H1 (cell line): Measurements from ENCODE around the gene C2orf92.

Experiments used
- ASH2L ChIP-seq: fragments of 200-600, 300-600 bp; sonication (generic); IDR thresholded peaks from one replicate; pipeline ENCODE4 v1.7.1; 2017; ENCODE audit warnings: low read length
- CREB1 ChIP-seq: IDR thresholded peaks from 2 replicates; pipeline ENCODE4 v1.6.1; 2012; ENCODE audit warnings: inconsistent platforms
- EP300 ChIP-seq, 2 experiments: IDR thresholded peaks; 1 replicate in 1 of 2; 2 replicates in 1 of 2; pipeline ENCODE4 v1.6.1; 2011 to 2012; ENCODE audit warnings: low read depth in 2 of 2, low read length in 2 of 2, mild to moderate bottlenecking in 2 of 2, borderline replicate concordance in 1 of 2, inconsistent platforms in 1 of 2, moderate library complexity in 1 of 2
- HDAC6 ChIP-seq: IDR thresholded peaks from one replicate; pipeline ENCODE4 v1.7.1; 2012; ENCODE audit warnings: low read depth, mild to moderate bottlenecking, inconsistent platforms, low read length, moderate library complexity
- KDM1A ChIP-seq: fragments of 200-600, 300-600 bp; sonication (generic); IDR thresholded peaks from 2 replicates; pipeline ENCODE4 v1.7.1; 2016; ENCODE audit warnings: mild to moderate bottlenecking, low read length, borderline replicate concordance
- RXRA ChIP-seq: IDR thresholded peaks from 2 replicates; pipeline ENCODE4 v1.6.1; 2011; ENCODE audit warnings: low read depth, mild to moderate bottlenecking, low read length, moderate library complexity; ENCODE audit not compliant: insufficient read depth
- SP1 ChIP-seq: IDR thresholded peaks from 2 replicates; pipeline ENCODE4 v1.6.1; 2011; ENCODE audit warnings: low read depth, low read length
- YY1 ChIP-seq: IDR thresholded peaks from 2 replicates; pipeline ENCODE4 v1.6.1; 2011; ENCODE audit warnings: low read depth, mild to moderate bottlenecking, low read length
- ZNF274 ChIP-seq: IDR thresholded peaks from 2 replicates; pipeline ENCODE4 v1.7.0; 2012; ENCODE audit warnings: low read length, borderline replicate concordance; ENCODE audit errors: extremely low read depth
- TF ChIP-seq, protein P1 (sequence below): IDR thresholded peaks from 2 replicates; pipeline ENCODE4 v1.6.1; 2012; ENCODE audit warnings: inconsistent platforms
- TF ChIP-seq, protein P2 (sequence below), 3 experiments: IDR thresholded peaks; 1 replicate in 2 of 3; 2 replicates in 1 of 3; pipeline versions ENCODE4 v1.5.1 to v1.6.1; 2011; ENCODE audit warnings: low read length in 3 of 3, mild to moderate bottlenecking in 3 of 3, inconsistent platforms in 2 of 3, low read depth in 1 of 3, moderate library complexity in 1 of 3; ENCODE audit not compliant: insufficient read depth in 1 of 3; ENCODE audit errors: control extremely low read depth in 1 of 3

DNA sequence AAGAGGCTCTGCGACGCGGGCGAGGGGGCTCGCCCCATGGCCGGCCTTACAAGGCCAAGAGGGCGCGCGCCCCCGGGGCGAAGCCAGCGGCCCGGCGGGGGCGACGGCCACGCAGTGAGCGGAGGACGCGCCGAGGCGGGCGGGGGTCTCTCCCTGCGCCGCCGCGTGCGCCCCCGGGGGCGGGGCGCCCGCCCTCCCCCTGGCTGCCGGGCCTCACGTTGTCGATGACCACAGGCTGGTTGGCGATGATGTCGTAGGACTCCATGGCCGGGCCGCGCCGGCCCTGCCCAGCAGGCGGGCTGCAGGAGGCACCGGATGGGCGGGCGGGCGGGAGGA is 5.9 kb upstream of the C2orf92 start:
- TF ChIP-seq CREB1 = no peak
- no peak for TF ChIP-seq HDAC6
- TF ChIP-seq, protein P1, sequence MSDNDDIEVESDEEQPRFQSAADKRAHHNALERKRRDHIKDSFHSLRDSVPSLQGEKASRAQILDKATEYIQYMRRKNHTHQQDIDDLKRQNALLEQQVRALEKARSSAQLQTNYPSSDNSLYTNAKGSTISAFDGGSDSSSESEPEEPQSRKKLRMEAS = peak; percentile 4; the same call in 1 of the 2 replicates
- TF ChIP-seq, protein P2, sequence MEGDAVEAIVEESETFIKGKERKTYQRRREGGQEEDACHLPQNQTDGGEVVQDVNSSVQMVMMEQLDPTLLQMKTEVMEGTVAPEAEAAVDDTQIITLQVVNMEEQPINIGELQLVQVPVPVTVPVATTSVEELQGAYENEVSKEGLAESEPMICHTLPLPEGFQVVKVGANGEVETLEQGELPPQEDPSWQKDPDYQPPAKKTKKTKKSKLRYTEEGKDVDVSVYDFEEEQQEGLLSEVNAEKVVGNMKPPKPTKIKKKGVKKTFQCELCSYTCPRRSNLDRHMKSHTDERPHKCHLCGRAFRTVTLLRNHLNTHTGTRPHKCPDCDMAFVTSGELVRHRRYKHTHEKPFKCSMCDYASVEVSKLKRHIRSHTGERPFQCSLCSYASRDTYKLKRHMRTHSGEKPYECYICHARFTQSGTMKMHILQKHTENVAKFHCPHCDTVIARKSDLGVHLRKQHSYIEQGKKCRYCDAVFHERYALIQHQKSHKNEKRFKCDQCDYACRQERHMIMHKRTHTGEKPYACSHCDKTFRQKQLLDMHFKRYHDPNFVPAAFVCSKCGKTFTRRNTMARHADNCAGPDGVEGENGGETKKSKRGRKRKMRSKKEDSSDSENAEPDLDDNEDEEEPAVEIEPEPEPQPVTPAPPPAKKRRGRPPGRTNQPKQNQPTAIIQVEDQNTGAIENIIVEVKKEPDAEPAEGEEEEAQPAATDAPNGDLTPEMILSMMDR (IDR thresholded peaks at IDR 0.05; ENCODE audit: control extremely low read depth in 1 of 3, insufficient read depth in 1 of 3, low read depth in 1 of 3, low read length in 3 of 3) = no peak
- TF ChIP-seq ZNF274 = no peak
- no peak for TF ChIP-seq ASH2L
- TF ChIP-seq SP1 = no peak
- TF ChIP-seq KDM1A = no peak
- TF ChIP-seq EP300 (IDR thresholded peaks at IDR 0.05; ENCODE audit: borderline replicate concordance in 1 of 2, low read depth in 2 of 2, low read length in 2 of 2) = no peak
- TF ChIP-seq RXRA = no peak
- no peak for TF ChIP-seq YY1
